Kidney (tissue), 14 donors: Measurements from ENCODE around the gene EIF2S2. TPM values are rescaled to one million over a fixed set of nuclear protein-coding genes. Genes with fewer than 3 reads are reported as not detected.

Experiments used
- DNase-seq, 5 donors: peaks; one replicate each; pipeline ENCODE4 v3.0.0-alpha.2; 2013 to 2020
- FAIRE-seq: peaks from 2 replicates; lab custom pipeline; 2012; peaks lifted over from hg19 to GRCh38; lab: Jason Lieb, UNC
- H3K27ac ChIP-seq, 2 donors: one replicate each; pipeline ENCODE4 v1.7.0; 2013; ENCODE audit warnings: low read depth in 2 of 2, low read length in 2 of 2, inconsistent platforms in 1 of 2
- H3K27me3 ChIP-seq: one replicate; pipeline ENCODE4 v1.7.1; 2013; ENCODE audit warnings: low read length, inconsistent platforms; ENCODE audit not compliant: control insufficient read depth, insufficient read depth
- H3K36me3 ChIP-seq, 3 donors: one replicate each; pipeline versions ENCODE4 v1.7.0 to v1.7.1; 2013; ENCODE audit warnings: low read length in 3 of 3, control low read depth in 1 of 3, inconsistent platforms in 1 of 3; ENCODE audit not compliant: insufficient read depth in 3 of 3, control insufficient read depth in 2 of 3
- H3K4me1 ChIP-seq, 3 donors: one replicate each; pipeline versions ENCODE4 v1.7.0 to v1.7.1; 2013; ENCODE audit warnings: low read length in 3 of 3, inconsistent platforms in 1 of 3, low read depth in 1 of 3; ENCODE audit not compliant: control insufficient read depth in 2 of 3, insufficient read depth in 2 of 3
- H3K4me3 ChIP-seq, 3 donors: one replicate each; pipeline versions ENCODE4 v1.7.0 to v1.8.1; 2013; ENCODE audit warnings: low read length in 3 of 3, control low read depth in 1 of 3, inconsistent platforms in 1 of 3
- H3K9ac ChIP-seq, 3 donors: one replicate each; pipeline versions ENCODE4 v1.7.0 to v1.7.1; 2013; ENCODE audit warnings: low read length in 3 of 3, control low read depth in 1 of 3, inconsistent platforms in 1 of 3
- H3K9me3 ChIP-seq, 3 donors: one replicate each; pipeline versions ENCODE4 v1.7.0 to v1.7.1; 2013; ENCODE audit warnings: low read length in 3 of 3, control low read depth in 1 of 3, inconsistent platforms in 1 of 3; ENCODE audit not compliant: control insufficient read depth in 2 of 3, insufficient read depth in 1 of 3
- intact Hi-C: fragments of 100-400 bp; cut with DNase I; formaldehyde crosslinking; loops from one replicate; pipeline ENCODE4 v1.11.1; 2022
- polyA plus RNA-seq: library from polyadenylated mRNA; stranded (reverse); fragments of 350-450 nt; fragmentation: Illumina TruSeq; extraction: RNeasy Lipid Tissue Mini Kit (QIAGEN cat#74804); gene quantifications from one replicate; pipeline ENCODE4 v1.2.3, GENCODE V29; 2014; ENCODE audit warnings: low read depth, low replicate concordance; ENCODE audit not compliant: insufficient read depth
- total RNA-seq: library from RNA; stranded (reverse); fragmentation: NEBNext Ultra II Directional; extraction: Animal tissue kit (Norgen Biotek cat#: 25700); gene quantifications from one replicate; pipeline ENCODE4 v1.2.1, GENCODE V29; 2021
- TF ChIP-seq, protein P1 (sequence below): IDR thresholded peaks from 3 replicates; pipeline ENCODE4 v1.5.1; 2012; ENCODE audit warnings: mild to moderate bottlenecking, moderate library complexity, borderline replicate concordance; ENCODE audit not compliant: insufficient read depth; ENCODE audit errors: extremely low read depth
- donor health status: control.
- donor health status: control.
- donor health status: control.
- donor health status: control.
- donor health status: control.
- donor health status: DM: yes; HTN: yes; CAD: no.
- donor health status: Normal renal cell carcinoma (clear cell type).

Gene EIF2S2
- total and polyA plus RNA-seq, 2 donors from 2014 or later = 51.2 to 60.3 TPM

DNA sequence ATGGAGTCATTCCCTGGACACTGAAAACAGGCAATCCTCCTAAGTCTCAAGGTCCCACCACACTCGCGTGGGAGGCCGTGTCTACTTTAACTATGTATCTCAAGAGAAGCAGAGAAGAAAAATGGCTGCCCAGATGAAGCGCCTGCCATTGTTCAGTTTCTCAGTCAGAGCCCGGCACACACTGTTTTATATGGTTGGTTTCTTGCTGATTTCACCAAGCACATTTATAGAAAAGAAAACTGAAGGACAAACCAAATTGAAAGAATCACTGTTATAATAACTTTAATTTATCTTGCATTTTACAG is 22.9 kb downstream of the EIF2S2 start:
- Histone ChIP-seq H3K9me3 (no peaks in the 10 kb centered on the region), H3K27me3 (no peaks in the 10 kb centered on the region), H3K27ac (no peak overlapping the region), H3K4me3 (no peak overlapping the region), H3K9ac (no peak overlapping the region), H3K36me3 (peaks cover 5 to 48% (median 38%) of the 10 kb centered on the region in 3 donors), H3K4me1 (peaks cover 0 to 4% (median 0%) of the 10 kb centered on the region in 3 donors)
- intact Hi-C loops = no loop called here
- FAIRE-seq (no peak), DNase-seq (no peak)
- TF ChIP-seq, protein P1, sequence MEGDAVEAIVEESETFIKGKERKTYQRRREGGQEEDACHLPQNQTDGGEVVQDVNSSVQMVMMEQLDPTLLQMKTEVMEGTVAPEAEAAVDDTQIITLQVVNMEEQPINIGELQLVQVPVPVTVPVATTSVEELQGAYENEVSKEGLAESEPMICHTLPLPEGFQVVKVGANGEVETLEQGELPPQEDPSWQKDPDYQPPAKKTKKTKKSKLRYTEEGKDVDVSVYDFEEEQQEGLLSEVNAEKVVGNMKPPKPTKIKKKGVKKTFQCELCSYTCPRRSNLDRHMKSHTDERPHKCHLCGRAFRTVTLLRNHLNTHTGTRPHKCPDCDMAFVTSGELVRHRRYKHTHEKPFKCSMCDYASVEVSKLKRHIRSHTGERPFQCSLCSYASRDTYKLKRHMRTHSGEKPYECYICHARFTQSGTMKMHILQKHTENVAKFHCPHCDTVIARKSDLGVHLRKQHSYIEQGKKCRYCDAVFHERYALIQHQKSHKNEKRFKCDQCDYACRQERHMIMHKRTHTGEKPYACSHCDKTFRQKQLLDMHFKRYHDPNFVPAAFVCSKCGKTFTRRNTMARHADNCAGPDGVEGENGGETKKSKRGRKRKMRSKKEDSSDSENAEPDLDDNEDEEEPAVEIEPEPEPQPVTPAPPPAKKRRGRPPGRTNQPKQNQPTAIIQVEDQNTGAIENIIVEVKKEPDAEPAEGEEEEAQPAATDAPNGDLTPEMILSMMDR = no peak

DNA sequence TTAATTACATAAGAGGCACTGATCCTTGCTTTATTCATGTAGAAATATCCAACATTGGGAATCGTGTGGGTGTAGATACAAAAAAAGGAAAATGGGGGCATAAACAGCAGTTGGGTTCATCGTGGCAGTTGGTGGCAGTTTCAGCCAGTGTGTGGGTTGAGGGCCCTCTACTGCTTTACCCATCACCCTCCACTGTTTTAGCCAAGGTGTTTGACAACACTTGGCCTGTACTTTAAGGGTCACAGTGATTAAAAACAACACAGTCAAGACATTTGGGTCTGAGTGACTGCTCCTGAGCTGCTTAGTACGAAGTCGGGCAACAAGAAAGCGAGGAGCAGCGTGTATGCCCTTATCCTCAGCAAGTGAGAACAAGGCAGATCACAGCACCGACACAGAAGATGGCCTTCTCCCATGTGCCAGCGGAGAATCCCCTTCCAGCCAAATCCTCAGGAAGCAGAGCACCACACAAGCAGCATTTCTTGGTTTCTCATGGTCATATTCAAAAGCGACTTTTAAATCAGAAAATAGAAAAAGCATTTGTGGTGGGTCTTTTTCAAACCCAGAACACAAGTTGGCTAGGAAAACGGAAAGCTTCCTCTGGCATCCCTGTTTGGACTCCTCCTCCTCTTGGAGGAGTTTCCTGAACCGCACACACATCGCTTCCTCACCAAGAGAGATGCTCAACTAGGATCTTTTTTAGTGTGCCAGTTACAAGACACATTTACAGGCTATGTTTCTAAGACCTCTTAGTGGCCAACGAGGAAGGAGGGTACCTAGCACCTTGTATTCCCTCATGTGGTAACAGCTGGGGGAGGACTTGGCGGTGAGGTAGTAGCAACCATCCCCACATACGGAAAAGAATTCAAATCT is 23.5 kb downstream of the EIF2S2 start:
- H3K36me3 ChIP-seq = peaks cover 5 to 44% (median 35%) of the 10 kb centered on the region in 3 donors
- FAIRE-seq = no peak
- DNase-seq = no peak
- no peak overlapping the region for H3K9ac ChIP-seq
- H3K27me3 ChIP-seq = no peaks in the 10 kb centered on the region
- no peak overlapping the region for H3K27ac ChIP-seq
- intact Hi-C loops = no loop called here
- peaks cover 0 to 4% (median 0%) of the 10 kb centered on the region in 3 donors for H3K4me1 ChIP-seq
- TF ChIP-seq, protein P1 = no peak
- no peaks in the 10 kb centered on the region for H3K9me3 ChIP-seq
- no peak overlapping the region for H3K4me3 ChIP-seq

DNA sequence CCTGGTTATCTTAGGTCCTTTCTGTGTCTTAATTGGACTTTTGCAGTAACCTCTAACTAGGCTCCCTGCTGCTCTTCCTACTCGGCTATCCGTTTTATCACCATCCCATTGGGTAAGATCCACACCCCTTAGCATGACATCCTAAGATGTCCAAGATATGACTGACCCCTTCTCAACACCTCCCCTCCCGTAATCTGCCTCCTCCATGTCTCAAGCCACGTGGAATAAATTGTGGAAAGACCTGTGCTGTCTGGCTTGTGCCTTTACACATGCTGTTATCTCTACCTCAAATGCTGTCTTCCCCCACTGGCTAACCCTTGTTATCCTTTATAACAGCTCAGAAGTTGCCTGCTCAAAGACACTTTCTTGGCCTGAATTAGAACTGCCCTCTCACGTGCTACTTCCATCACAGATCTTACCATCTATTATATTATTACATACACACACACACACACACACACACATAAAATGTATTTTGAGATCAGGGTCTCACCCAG is 26.5 kb downstream of the EIF2S2 start:
- H3K27ac ChIP-seq = no peak overlapping the region
- intact Hi-C loops = no loop called here
- DNase-seq = no peak
- no peak overlapping the region for H3K9ac ChIP-seq
- H3K36me3 ChIP-seq = peaks cover 4 to 42% (median 29%) of the 10 kb centered on the region in 3 donors
- no peak for FAIRE-seq
- peaks cover 0 to 4% (median 3%) of the 10 kb centered on the region in 3 donors for H3K4me1 ChIP-seq
- no peaks in the 10 kb centered on the region for H3K9me3 ChIP-seq
- H3K4me3 ChIP-seq = no peak overlapping the region
- TF ChIP-seq, protein P1 = no peak
- H3K27me3 ChIP-seq = no peaks in the 10 kb centered on the region
